HG02981 (cell line): ENCODE results near the gene CDCP1.
"Not testable (repeated sequence)": the region's sequence is repeated elsewhere in the genome, so short reads cannot be mapped to it uniquely, and the experiment has no call there.

Source experiments
- ATAC-seq: cut with Tn5 transposase; IDR thresholded peaks from one replicate; pipeline ENCODE4 v1.9.1; 2021; ENCODE audit warnings: mild to moderate bottlenecking, moderate library complexity; ENCODE audit not compliant: unreplicated experiment

CDCP1 gene

DNA sequence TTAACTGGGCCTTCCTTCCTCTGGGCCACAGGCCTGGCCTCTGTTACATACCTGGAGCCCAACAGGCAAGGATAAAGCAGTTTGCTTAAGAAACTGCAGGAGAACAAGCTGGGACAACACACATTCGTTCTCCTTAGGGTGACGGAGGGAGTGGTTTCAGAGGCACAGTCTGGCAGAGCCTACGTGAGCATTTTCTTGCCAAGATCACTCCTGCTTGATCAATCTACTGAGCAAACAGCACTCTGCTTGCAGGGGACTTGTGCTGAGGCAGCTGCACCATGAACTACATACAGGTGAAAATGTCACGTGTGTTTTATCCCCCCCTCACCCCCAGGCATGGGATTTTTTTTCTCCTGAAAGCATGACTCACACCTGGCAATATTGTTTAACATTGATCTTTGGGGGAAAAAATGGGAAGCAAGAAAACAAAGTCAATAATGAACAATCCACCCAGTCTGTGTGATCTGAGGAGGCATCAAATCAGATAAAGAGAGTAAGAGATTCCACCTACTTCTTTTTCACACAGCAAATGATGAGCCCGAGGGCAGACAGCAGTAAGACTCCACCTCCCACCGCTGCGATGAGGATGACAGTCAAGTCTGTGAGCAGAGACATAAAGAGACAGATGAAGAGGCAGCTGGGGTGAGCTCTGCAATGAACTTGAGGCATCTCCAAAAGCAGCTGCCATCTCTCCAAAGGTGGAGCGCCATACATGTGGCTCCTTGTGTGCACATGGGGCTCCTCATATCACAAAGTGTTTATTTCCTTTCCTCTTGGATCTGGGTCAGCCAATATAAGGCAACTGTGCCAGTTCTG is 57.4 kb downstream of the CDCP1 start:
- no peak for ATAC-seq

DNA sequence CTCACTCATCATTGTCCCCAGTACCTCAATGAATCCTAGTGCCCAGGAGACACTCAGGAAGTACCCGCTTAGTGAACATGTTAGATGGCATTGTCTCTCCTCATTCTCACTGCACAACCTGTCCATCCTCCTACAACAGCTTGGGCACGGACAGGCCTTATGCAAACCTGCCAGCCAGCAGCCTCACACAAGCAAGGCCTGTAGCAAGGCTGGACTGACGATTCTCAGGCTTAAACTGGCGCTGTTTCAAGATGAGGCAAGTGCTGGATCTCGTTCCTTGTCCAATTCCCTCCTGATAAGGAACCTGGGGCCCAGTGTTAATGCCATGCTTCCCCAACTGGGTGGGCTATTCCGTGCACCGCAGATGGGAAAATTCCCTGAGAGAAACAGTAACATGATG is 59.0 kb downstream of the CDCP1 start:
- ATAC-seq = no peak

DNA sequence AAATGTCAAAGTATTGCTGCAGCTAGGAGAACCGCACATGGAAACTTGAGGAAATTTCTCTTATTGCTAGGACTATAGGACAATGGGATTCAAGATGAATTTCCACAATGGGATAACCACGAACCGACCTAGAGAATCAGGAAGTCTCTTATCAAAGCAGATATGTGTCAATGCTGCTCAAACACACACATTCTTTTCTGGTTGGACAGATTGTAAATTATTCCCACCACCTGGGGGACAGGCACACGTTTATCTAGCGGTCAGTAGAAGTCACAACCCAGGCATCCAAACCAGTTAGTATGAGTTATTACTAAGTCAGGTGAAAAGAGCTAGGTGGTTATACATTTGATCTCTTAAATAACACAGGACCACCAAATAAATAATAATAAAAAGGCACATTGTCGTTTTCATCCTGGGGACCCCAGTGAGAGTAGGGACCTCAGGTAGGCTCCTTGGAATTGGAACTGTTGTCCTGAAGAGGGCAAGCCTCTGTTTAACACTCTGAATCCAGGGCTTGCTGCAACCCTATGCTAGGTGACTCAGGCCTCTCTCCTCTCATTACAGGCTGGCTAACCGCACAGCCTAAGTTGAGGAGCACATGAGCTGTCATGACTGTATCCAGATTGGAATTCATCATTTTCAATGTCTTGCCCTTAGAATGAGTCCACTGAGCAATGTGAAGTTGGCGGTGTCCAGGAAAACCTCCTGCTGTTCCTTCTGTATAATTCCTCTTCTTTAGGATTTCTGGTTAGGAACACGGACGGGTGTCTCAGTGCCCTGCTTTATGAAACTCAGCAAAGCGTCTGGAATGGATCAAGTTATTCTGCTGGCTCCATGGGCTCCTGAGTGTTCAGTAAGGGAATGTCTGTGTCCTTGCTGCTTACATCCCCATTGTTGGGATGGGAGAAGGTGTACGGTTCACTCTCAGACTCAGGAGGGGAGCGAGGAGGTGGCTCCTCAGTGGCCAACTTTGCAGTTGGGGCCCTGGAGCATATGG is 61.1 kb downstream of the CDCP1 start:
- ATAC-seq = no peak

DNA sequence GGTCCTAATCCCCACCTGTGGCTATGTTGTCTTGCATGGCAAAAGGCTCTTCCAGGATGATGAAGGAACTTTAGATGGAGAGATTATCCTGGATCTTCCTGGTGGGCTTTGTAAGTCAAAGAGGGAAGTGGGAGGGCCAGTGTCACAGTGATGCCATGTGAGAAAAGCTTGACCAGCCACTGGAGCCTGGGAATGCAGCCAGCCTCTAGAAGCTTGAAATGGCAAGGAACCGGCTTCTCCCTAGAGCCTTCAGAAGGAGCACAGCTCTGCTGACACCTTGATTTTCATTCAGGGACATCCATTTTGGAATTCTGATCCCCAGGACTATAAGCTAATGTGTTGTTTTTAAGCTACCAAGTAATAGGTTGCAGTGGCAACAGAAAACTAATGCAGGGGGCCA is 61.8 kb downstream of the CDCP1 start:
- ATAC-seq = no peak

DNA sequence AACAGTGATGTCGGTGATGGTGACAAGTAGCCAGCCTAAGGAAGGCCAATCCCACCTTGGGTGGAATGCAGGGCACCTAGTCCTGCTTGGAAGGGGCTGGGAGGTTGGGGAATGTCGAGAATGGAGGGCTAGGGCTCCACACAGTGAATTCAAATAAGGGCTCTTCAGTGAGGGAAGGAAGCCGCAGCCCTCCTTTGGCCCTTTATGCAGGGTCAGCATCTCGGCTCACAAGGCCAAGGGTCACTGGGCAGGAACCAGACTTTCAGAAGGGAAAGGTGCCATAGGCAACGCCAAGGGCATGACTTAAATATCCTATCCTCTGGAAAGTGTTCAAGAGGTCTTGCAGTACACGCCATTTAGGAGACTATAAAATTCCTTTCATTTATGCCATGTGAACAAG is 63.2 kb downstream of the CDCP1 start:
- ATAC-seq = no peak

DNA sequence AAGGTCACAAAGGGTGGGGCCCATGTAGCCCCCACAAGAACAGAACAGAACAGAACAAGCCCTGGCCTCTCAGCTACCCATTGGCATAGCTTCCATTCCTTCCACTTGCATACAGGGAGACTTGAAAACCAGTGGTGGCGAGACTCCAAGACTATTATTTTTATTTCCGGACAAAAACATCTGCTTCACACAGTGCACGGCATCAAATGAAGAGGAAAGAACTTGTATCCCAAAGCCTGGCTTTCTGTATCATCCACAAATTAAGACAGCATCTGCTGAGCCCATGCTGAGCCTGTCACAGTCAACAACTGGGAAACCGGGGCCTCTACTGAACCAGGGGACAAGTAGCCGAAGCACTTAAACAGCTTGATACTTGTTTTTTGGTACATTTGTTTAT is 64.0 kb downstream of the CDCP1 start:
- no peak for ATAC-seq

DNA sequence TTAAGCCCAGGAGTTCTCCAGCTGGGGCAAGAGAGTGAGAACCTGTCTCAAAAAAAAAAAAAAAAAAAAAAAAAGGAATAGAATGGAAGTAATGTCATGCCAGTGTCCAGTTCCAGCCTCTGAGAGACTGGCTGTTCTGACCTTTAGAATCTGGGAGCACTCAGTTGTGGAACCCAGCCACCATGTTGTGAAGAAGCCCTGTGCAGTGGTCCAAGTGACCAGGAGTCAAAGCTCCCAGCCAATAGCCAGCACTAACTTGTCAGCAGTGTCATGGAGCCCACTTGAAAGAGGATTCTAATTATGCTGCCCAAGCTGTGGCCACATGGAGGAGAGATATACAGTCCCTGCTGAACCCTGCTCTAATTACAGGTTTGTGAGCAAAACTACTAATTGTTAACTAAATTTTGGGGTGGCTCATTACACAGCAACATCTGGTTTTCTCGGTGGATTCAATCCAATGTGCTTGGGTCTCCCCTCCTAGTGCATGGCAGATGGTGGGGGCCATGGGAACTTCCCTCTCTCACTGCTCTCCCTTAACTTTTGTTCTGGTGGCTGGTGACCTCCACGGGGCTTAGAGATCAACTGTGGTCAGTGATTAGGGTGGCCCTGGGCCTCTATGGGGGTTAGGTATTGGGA is 64.6 kb downstream of the CDCP1 start:
- ATAC-seq = no peak

DNA sequence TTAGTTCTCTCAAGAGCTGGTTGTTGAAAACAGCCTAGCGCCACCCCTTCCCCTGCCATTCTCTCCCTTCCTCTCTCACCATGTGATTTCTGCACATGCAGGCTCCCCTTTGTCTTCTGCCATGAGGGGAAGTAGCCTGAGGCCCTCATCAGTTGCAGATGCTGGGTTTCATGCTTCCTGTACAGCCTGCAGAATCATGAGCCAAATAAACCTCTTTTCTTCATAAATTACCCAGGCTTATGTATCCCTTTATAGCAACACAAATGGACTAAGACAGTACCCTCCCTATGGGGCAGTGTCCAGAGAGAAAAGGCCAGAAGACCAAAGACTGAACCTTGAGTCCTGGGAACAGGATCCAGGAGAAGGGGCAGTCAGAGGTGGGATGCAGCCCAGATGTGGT is 65.4 kb downstream of the CDCP1 start:
- ATAC-seq = no peak

DNA sequence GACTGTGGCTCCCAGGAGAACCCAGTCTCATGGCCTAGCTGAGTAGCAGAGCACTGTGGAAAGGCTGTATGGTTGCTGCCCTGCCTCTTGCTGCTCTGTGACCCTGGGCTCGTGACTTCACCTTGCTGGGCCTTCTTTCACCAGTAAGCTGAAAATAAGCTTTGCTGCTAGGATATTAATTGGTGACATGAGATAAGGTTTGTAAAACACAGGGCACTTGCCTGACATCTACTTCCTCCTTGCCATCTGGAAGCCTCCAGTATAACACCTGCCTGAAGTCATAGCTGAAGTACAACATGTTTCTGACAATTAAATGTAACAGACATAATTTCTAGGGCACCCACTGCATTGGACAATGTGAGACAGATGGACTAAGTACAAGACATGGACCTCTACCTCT is 66.5 kb downstream of the CDCP1 start:
- ATAC-seq = no peak

DNA sequence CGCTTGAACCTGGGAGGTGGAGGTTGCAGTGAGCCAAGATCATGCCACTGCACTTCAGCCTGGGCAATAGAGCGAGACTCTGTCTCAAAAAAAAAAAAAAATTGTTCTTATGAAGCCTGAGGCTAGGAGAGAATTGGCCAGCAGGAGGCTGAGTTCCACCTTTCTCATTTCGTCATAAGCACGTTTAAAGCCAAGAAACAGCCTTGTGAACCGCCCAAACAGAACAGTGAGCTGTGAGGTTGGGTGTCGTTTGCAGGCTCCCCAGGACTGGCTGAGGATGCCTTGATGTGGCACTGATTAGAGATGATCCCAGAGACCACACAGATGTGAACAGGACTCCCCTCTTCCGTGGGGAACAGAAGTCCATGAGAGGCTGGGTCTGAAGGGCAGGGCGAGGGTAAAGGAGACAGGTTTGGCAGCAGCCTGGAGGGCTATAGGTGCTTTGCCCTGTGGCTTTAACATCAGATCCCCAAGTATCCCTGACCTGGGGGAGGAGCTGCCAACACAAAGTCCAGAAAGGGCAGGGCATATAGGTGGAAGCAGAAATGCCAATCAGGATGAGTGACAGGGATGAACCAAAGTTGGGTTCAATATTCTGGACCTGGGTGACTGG is 67.2 kb downstream of the CDCP1 start:
- no peak for ATAC-seq

DNA sequence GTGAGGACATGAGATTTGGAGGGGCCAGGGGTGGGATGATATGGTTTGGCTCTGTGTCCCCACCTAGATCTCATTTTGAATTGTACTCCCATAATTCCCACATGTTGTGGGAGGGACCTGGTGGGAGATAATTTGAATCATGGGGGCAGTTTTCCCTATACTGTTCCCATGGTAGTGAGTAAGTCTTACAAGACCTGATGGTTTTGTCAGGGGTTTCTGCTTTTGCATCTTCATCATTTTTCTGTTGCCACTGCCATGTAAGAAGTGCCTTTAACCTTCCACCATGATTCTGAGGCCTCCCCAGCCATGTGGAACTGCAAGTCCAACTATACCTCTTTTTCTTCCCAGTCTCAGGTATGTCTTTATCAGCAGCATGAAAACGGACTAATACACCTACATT is 67.9 kb downstream of the CDCP1 start:
- ATAC-seq = not testable (repeated sequence)

DNA sequence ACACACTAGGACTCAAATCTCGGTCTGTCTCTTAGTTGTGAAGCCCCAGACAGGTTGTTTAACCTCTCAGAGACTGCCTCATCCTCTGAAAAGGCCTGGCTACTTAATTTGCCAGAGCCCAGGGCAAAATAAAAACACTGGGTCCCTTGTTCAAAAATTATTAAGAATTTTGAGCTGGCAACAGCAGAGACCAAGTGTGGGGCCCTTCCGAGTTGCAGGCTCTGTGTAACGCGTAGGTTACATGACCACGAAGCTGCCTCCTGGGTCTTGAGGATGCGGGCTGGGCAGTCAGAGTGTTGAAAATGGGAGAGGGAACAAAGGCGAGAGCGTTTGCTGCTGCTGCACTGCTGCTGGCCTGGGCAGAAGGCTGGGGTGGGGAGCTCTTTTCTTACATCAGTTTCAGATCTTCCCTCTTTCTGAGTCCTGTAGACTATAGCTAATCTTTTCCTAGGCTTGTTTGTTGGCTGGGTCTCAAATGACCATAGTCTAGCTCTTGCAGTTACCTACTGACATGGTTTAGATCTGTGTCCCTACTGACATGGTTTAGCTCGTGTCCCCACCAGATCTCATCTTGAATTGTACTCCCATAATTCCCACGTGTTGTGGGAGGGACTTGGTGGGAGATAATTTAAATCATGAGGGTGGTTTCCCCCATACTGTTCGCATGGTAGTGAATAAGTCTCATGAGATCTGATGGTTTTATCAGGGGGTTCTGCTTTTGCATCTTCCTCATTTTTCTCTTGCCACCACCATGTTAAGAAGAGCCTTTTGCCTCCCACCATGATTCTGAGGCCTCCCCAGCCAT is 70.2 kb downstream of the CDCP1 start:
- no peak for ATAC-seq

DNA sequence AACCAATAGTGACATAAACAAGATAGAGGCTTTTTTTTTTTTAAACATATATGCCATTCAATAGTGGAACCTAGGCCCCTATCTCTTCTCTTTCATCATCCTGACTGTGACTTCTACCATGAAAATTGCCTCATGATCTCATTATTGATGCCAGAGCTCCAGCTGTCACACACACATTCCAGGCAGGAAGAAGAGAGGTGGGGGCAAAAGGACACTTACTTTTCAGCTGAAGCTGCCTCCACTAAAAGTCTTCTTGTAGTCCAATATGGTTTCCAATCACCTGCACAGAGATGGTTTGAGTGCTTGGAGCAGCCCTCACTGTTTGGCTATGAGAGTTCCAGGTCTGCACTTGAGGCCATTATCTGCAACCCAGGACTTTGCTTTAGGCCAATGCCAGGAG is 75.1 kb downstream of the CDCP1 start:
- ATAC-seq = no peak

DNA sequence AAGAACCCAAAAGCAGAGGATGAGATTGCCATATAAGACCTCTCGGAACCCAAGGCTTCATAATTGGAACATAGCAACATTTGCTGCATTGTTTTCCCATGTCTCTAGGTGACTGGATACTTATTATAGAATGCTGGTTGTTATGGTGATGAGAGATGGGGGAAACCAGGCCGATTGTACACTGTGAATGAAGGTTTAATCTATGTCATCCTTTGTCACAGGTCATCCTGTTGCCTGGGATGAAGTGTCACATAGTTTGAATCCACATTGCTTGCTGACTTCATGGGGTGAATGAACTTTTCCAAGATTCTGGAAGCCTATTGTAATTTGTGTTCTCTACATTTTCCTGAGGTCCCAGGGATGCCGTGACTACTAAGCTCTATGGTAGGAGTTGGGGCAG is 78.2 kb downstream of the CDCP1 start:
- ATAC-seq = no peak

DNA sequence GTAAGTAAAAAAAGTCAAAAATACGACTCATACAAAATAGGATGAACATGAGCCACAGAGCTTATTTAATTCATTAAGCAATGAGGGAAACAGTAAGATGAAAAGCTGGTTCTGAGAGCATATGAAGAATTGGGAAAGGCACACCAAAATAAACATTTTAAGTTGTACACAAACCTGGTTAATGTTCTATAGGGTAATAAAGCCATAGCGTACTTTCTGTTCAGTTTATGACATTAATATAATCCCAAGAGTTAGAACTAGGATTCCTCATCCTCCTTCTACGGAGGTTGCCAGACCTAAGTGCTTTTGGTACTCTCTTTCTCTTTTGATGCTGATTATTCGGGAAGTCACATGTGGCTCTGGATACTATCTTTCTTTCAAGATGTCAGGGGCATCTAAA is 78.7 kb downstream of the CDCP1 start:
- ATAC-seq = no peak

DNA sequence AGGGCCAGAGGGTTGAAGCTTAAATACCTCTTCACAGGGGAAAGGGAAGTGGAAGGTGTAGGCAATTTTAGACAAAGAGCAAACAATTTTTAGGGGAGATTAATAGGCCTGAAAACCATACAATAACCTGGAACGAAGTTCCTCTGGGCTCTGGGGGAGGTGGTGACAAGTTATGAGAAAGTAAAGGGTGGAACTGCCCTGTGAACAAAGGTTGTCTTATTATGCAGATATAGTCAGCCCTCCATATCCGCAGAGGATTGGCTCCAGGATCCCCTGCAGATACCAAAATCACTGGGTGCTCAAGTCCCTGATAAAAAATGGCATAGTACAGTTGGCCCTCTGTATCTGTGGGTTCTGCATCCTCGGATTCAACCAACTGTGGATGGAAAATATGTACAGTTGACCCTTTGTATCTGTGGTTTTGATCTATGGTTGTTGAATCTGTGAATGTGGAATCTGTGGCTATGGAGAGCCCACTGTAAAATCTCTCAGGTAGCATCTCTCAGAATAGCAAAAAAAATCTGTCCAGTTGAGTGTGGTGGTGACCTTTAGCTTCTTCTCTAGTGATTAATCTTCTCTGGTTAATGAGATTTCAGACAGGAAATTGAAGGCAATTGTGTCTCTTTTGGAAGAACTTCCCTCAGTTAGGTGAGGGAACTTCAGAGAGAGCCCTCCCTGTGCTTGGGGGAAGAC is 79.9 kb downstream of the CDCP1 start:
- ATAC-seq = no peak

DNA sequence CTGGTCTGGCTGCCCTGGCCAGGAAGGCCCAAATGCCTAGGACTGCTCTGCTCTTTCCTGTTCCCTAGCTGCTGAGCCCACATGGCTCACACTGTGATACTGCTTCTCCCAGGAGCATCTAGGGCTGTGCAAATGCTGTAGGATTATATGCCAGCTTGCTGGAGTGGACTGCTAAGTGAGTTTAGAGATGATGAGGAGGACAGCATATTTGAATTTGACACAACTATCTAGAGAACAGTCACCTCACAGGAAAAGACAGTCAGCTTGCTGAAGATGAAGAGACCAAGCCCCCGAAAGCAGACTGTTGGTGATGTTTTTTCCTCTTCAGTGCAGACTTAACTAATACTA is 80.8 kb downstream of the CDCP1 start:
- no peak for ATAC-seq

DNA sequence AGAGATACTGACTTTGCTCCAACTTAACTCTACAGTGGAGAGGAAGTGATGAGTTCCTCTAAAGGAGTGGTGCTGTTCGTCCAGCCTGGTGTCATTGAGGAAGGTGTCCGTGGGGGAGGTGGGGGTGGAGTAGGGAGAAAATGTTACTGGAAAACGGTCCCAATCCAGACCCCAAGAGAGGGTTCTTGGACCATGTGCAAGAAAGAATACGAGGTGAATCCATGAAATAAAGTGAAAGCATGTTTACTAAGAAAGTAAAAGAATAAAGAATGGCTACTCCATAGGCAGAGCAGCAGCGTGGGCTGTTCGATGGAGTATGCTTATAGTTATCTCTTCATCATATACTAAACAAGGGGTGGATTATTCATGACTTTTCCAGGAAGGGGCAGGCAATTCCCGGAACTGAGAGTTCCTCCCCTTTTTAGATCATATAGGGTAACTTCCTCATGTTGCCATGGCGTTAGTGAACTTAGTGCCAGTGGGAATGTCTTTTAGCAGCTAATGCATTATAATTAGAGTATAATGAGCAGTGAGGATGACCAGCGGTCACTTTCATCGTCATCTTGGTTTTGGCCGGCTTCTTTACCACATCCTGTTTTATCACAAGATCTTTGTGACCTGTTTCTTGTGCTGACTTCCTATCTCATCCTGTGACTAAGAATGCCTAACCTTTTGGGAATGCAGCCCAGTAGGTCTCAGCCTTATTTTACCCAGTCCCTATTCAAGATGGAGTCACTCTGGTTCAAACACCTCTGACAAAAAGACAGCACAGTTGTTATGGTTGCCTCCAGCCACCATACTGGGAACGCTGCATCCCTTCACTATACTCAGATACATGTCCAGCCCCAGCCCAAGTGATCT is 81.4 kb downstream of the CDCP1 start:
- ATAC-seq = no peak

DNA sequence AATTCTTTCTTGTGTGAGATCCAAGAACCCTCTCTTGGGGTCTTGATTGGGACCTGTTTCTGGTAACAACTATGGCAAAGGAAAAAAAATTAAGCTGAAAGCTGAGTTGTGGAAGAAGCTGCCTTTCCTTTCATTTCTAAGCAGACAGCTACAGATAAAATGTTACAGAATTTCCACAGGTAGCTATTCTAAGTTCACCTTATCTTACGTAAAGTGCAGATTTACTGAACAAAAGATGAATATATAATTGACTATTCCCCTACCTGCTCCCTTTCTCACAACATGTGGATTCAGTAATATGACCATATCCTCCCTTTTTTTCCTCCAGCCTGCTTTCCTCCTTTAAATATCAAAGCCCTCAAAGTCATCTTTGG is 83.5 kb downstream of the CDCP1 start:
- no peak for ATAC-seq
